Measurements from ENCODE around the gene ACIN1. TPM values are rescaled to one million over a fixed set of nuclear protein-coding genes. Genes with fewer than 3 reads are reported as not detected.

Gene ACIN1
- total RNA-seq, 2 donors from 2014 or later = 314 to 367 TPM

- H3K27ac Mint-ChIP-seq = no peak overlapping the region
Observed at GRCh38 chr14:23114120-23114458, 19.2 kb upstream of the ACIN1 start.

GRCh38 chr14:23113431-23114119 is 18.6 kb upstream of the ACIN1 start:
- Histone ChIP-seq H3K36me3 (ENCODE audit: control insufficient read depth, insufficient read depth, low read length) (no peaks in the 10 kb centered on the region), H3K27ac (ENCODE audit: low read depth, low read length) (no peak overlapping the region), H3K4me1 (ENCODE audit: control insufficient read depth, insufficient read depth, low read length) (no peaks in the 10 kb centered on the region), H3K9ac (ENCODE audit: extremely low read depth, low read length, poor library complexity, severe bottlenecking) (no peak overlapping the region), H3K4me3 (ENCODE audit: low read length) (no peak overlapping the region), H3K9me3 (ENCODE audit: control insufficient read depth, low read length) (no peaks in the 10 kb centered on the region), H3K27me3 (ENCODE audit: control insufficient read depth, insufficient read depth, low read length, poor library complexity, severe bottlenecking) (peaks cover 18% of the 10 kb centered on the region)
- Mint-ChIP-seq H3K27ac (no peak overlapping the region), H3K4me3 (no peak overlapping the region), H3K4me1 (peaks cover 31% of the 10 kb centered on the region), H3K9me3 (peaks cover 5% of the 10 kb centered on the region), H3K27me3 (ENCODE audit: insufficient read depth) (peaks cover 18% of the 10 kb centered on the region), H3K36me3 (ENCODE audit: low read depth) (no peaks in the 10 kb centered on the region)
- no peak for DNase-seq
- no peak for TF ChIP-seq CTCF (conservative IDR thresholded peaks at IDR 0.05)
- 77 to 90% methylated on average over 4 to 9 of the region's 10 CpGs for WGBS, 2 experiments (ENCODE audit: insufficient coverage in 1 of 2, insufficient read length in 1 of 2)

More at GRCh38 chr14:23114120-23114458, 19.2 kb upstream of the ACIN1 start:
- H3K36me3 ChIP-seq (ENCODE audit: control insufficient read depth, insufficient read depth, low read length) = no peaks in the 10 kb centered on the region
- no peak overlapping the region for H3K27ac ChIP-seq (ENCODE audit: low read depth, low read length)
- no peak overlapping the region for H3K4me3 ChIP-seq (ENCODE audit: low read length)
- H3K36me3 Mint-ChIP-seq (ENCODE audit: low read depth) = no peaks in the 10 kb centered on the region
- H3K4me1 Mint-ChIP-seq = peaks cover 32% of the 10 kb centered on the region
- H3K9me3 ChIP-seq (ENCODE audit: control insufficient read depth, low read length) = no peaks in the 10 kb centered on the region
- H3K9me3 Mint-ChIP-seq = peaks cover 2% of the 10 kb centered on the region
- H3K27me3 Mint-ChIP-seq (ENCODE audit: insufficient read depth) = peaks cover 18% of the 10 kb centered on the region
- peak; percentile 39 for DNase-seq
- H3K4me1 ChIP-seq (ENCODE audit: control insufficient read depth, insufficient read depth, low read length) = no peaks in the 10 kb centered on the region
- 83% methylated on average over 1 to 5 of the region's 5 CpGs for WGBS, 2 experiments (ENCODE audit: insufficient coverage in 1 of 2, insufficient read length in 1 of 2)
- no peak overlapping the region for H3K9ac ChIP-seq (ENCODE audit: extremely low read depth, low read length, poor library complexity, severe bottlenecking)
- no peak overlapping the region for H3K4me3 Mint-ChIP-seq
- TF ChIP-seq CTCF (conservative IDR thresholded peaks at IDR 0.05) = no peak
- H3K27me3 ChIP-seq (ENCODE audit: control insufficient read depth, insufficient read depth, low read length, poor library complexity, severe bottlenecking) = peaks cover 18% of the 10 kb centered on the region

GRCh38 chr14:23112359-23113178 is 17.6 kb upstream of the ACIN1 start:
- Mint-ChIP-seq H3K36me3 (ENCODE audit: low read depth) (no peaks in the 10 kb centered on the region), H3K27me3 (ENCODE audit: insufficient read depth) (peaks cover 15% of the 10 kb centered on the region), H3K4me1 (peaks cover 31% of the 10 kb centered on the region), H3K4me3 (peak overlapping the region; percentile 19), H3K9me3 (peaks cover 7% of the 10 kb centered on the region), H3K27ac (no peak overlapping the region)
- no peak overlapping the region for H3K9ac ChIP-seq (ENCODE audit: extremely low read depth, low read length, poor library complexity, severe bottlenecking)
- H3K4me3 ChIP-seq (ENCODE audit: low read length) = no peak overlapping the region
- peak; percentile 75 for DNase-seq
- no peak overlapping the region for H3K27ac ChIP-seq (ENCODE audit: low read depth, low read length)
- 51 to 56% methylated on average over 6 to 12 of the region's 12 CpGs for WGBS, 2 experiments (ENCODE audit: insufficient coverage in 1 of 2, insufficient read length in 1 of 2)
- no peak for TF ChIP-seq CTCF (conservative IDR thresholded peaks at IDR 0.05)
- H3K36me3 ChIP-seq (ENCODE audit: control insufficient read depth, insufficient read depth, low read length) = no peaks in the 10 kb centered on the region
- H3K4me1 ChIP-seq (ENCODE audit: control insufficient read depth, insufficient read depth, low read length) = no peaks in the 10 kb centered on the region
- no peaks in the 10 kb centered on the region for H3K9me3 ChIP-seq (ENCODE audit: control insufficient read depth, low read length)
- peaks cover 18% of the 10 kb centered on the region for H3K27me3 ChIP-seq (ENCODE audit: control insufficient read depth, insufficient read depth, low read length, poor library complexity, severe bottlenecking)

All from endodermal cell (in vitro differentiated cells).